HG02763 (cell line): ENCODE measurements around the gene PAM.

ENCODE experiments used
- ATAC-seq: cut with Tn5 transposase; IDR thresholded peaks from one replicate; pipeline ENCODE4 v1.9.1; 2021; ENCODE audit warnings: mild to moderate bottlenecking, moderate library complexity; ENCODE audit not compliant: unreplicated experiment

The PAM gene

DNA sequence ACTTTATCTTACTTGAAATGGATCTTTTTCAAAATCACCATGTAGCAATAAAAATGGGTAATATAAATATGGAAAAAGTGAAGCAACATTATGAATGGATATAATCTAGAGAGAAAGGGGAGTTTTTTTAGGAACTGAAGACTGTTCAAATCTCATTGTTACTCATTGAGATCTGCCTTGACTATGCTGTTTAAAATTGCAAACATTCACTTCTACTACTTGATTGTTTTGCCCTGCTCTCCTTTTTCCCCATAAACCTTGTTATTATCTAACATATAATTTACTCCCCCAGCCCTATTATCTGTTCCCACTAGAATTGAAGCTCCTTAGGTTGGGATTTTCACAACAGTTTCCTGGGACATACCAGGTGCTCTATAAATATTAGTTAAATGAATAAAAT, 22.0 kb downstream of the PAM start:
- no peak for ATAC-seq

DNA sequence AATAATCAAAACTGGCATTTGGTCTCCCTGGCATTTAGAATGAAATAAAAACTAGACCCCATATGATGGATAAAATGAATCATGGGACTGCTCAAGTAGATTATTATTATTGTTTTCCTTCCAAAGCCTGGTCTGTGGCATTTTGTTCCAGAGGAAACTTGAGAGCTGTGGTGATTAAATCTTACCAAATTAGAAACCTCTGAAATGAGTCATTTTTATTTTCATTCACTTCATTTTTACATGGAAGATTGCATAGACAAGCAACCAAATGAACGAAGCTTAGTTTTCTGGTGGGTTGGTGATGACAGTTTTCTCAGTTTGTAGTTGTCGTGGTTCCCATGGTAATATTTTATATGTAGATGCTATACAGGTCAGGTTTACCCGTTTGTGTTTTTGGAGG, 23.4 kb downstream of the PAM start:
- no peak for ATAC-seq

DNA sequence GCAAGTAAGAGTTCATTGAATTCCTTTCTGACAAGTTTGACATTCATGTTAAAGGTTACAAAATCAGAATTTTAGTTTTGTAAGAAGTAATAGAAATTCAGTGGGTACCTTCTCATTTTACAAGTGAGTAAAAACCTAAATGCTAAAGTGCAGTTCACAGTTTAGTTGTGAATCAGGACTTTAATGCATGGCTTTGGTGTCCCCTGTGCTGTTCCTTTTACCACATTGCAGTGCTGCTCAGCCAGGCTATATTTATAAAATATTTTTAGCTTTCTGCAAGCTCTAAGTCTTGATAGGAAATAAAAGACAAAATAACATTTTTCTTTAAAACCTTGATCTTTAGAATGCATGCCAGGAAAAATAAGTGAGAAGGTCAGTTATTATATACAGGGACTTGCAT, 26.3 kb downstream of the PAM start:
- no peak for ATAC-seq

DNA sequence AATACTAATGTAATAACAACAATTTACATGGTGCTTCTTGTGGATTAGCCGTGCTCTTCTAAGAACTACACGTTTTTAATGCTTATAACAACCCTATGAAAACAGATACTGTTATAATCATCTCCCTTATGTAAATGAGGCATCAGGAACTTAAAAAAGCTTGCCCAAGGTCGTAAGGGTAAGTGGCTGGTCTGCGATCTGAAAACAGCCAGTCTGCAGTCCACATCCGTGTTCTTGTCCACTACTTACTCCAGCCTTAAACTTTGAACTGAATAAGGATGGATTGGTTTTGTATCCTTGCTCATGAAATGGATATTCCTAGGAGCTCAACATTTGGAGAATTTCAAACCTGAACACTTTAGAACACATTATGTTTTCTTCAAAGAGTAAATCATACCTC, 26.7 kb downstream of the PAM start:
- no peak for ATAC-seq

DNA sequence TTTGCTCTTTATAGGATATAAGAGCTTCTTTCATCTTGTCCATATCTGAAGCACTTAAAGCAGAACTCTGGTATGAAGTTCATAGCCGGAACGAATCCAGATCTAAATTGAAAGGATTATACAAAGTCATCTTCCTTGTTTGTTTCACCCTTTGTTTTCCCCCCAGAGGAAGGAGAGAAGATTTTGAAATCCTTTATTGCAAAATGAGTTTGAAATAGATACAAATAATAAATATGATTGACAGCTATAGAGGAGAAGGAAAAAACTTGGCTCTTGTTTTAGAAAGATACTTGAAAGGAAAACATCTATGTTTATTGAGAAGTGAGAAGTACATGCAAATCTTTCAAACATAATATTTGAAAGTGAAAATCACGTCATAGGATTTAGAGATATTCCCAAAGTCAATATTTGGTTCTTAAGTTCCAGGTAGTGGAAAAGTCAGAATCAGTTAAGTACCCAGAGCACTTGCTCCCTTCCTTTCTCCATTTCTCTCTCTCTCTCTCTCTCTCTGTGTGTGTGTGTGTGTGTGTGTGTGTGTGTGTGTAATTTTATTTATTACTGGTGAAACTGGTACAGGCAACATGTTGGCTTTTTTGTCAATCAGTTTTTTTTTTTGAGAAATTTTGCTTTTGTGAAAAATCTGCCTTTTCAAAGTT, 27.2 kb downstream of the PAM start:
- no peak for ATAC-seq

DNA sequence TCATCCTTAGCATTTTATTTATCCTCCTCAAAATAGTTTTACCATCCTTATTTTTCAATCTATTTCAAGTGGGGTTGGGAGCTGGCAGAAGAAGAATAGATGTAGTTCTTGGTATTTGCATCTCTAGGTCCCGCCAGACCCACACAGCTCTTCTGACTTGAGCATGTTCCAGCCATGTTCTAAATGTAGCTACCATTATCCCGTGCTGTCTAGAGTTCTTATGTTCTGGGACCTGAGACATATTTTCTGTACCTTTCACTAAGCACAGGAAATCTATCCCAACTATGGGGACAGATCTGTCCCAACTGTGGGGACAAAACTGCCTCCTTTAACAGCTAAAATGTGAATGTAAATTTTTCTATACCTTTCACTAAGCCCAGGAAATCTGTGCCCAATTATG, 32.0 kb downstream of the PAM start:
- ATAC-seq = no peak

DNA sequence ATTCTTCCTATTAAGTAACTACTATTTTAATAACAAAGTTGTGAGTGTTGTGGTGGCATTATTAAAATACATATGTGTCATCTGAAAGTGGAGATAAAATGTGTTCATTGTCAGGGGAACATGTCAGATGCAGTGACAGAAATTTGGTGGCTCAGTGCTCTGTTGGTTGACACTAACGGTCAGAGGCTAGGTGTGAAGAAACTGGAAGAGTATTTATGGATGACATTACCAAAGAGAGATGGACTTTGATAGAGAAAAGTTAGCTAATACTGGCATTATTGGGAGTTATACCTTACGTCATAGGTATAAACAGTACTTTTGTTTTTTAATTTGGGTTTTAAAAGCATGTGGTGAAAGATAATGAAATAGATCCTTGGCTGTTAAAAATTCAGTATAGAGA, 33.7 kb downstream of the PAM start:
- ATAC-seq = no peak

DNA sequence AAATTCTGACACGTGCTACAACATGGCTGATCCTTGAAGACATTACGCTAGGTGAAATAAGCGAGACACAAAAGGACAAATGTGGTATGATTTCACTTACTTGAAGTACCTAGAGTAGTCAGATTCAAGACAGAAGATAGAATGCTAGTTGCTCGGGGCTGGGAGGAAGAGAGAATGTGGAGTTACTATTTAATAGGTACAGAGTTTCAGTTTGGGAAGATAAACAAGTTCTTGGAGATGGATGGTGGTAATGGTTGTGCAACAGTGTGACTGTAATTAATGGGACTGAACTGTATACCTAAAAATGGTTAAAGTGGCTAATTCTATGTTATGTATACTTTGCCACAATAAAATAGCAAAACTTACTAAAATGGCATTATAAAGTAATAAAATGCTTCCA, 34.4 kb downstream of the PAM start:
- ATAC-seq = no peak

DNA sequence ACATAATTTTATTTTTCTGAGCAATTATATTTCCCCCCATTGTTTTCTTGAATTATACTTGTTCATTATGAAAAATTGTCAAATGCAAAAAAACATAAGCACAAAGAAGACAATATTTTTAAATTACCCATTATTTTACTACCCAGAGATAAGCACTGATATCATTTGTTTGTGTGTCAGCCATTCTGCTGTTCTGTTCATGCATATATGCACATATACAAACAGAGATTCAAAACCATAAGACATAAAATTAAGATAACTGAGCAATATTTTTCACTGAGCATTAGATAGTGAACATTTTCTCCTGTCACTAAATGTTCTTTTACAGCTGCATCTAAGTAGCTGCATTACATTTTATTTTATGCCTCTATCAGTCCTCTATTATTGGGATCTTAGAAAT, 35.6 kb downstream of the PAM start:
- no peak for ATAC-seq

DNA sequence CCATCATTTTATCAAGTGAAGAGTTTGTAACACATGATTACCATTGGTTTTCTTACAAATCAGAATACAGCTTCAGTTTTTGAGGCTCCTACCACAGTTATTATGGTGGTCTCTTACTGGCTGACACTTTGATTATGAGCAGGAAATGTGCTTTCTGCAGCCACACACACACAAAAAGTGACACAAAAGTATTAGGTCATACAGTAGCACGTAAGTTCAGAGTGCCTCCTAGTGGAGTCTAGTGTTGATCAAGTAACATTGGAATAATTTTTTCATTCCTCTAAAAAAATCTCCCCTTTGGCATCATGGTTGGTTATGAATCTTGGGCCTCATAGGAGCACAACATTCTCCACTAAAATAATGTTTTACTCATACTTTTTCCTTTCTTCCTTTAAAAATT, 37.6 kb downstream of the PAM start:
- ATAC-seq = no peak

DNA sequence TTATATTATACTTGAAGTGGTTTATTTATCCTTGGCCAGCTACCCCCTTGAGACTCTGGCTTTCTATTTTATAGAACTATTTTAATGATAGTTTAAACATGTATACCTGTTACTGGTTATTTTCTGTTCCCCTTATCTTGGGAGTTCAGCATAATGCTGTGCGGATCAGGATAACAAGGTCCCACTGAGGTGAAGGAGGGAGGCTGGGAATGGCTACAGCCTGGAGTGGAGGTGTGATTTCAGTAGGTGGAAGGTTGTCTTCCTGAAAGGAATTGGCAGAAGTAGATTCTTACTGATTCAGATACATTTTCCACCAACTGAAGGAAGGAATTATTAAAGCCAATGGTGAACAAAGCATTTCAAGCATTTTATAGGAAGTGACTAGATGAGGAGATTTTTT, 38.9 kb downstream of the PAM start:
- no peak for ATAC-seq

DNA sequence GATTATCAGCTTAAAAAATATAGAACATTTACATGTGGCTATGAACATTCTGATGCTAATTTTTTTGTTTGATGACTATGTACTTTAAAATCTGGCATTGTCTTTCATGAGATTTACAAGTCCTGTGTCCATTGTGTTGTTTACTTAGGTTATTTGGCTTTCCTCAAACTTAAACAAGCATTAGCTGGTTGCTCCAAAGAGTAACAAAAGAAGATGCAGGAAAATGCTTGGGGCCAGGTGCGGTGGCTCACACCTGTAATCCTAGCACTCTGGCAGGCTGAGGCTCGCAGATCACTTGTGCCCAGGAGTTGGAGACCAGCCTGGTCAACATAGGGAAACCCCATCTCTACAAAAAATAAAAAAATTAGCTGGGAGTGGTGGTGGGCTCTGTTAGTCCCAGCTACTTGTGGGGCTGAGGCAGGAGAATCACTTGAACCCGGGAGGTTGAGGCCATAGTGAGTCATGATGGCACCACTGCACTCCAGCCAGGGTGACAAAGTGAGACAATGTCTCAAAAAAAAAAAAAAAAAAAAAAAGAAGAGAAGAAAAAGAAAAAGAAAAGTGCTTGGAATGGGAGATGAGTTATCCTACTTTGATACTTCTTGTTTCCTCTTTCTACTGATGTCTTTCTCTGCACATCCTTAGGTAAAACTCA, 39.7 kb downstream of the PAM start:
- ATAC-seq = no peak

DNA sequence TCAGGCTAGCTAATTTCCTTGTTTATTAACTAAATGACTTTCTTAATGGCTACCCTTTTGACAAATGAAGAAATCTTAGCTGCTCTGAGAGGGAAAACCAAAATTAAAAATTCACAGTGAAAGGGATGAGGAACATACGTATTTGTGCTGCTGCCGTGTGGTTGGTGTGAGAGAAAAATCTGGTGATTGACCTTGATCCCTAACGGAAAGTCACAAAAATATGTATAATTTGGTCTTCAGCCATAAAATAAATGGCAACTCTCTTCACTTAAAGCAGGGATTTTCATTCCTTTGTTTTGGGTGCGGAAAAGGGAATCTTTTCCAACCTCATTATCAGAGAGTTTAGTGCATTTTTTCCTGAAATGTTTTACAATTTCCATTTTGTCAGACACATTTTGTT, 40.4 kb downstream of the PAM start:
- ATAC-seq = no peak

DNA sequence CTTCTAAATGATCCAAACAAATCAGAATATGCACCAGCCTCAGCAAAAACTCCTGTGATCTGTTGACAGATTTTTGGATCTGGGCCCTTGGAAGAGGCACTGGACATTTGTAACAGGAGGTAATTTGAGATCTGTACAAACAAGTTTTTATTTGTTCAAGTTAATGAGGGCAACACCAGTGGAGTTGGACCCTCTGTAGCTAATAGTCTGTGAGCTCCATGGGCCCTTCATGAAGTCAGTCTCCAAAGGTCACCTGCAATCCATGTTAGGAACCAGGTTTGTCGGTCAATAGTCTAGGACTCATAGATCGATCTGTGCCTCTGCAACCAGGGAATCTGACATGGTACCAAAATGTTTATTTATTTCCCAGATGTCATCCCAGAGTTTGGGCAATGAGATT, 40.9 kb downstream of the PAM start:
- no peak for ATAC-seq

DNA sequence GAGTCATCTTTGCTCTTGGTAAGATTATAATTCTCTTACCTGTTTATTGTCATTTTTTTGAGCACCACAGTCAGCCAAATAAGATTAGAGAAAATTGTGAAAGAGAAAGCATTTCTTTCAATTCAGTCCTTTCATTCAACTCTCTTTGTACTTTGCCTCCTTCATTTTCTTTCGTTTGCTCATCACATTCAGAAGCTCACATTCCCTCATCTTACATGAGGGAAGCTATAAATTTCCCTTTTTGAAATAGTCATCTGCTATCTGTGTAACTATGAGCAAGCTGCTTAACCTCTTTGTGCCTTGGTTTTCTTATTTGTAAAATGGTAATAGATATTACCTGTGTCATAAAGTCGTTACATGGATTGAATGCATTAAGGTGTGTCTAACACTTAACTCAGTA, 41.4 kb downstream of the PAM start:
- ATAC-seq = no peak

DNA sequence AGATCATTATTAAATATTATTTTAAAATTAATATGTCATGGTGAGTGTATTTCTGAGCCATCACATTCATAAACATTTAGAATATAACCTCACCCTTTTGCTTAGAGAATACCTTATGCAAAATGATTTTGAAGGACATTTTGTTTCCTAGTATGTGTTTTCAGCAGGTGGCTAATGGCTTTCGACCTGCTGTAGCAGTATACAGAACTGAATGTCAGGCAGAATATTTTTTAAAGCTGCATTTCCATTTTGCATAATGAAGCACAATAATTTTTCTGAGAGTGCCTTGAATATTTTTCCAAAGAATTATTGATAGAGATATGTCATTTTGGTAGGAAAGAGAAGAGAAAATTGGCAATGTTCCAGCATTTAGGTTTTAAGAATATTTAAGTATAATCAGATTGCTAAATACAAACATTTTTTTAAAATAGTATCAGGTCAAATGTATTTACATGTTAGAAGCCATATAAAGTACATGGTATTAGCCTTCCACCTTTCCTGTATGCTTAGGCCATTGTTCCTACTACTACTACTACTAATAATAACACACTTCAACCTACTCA, 42.3 kb downstream of the PAM start:
- no peak for ATAC-seq

DNA sequence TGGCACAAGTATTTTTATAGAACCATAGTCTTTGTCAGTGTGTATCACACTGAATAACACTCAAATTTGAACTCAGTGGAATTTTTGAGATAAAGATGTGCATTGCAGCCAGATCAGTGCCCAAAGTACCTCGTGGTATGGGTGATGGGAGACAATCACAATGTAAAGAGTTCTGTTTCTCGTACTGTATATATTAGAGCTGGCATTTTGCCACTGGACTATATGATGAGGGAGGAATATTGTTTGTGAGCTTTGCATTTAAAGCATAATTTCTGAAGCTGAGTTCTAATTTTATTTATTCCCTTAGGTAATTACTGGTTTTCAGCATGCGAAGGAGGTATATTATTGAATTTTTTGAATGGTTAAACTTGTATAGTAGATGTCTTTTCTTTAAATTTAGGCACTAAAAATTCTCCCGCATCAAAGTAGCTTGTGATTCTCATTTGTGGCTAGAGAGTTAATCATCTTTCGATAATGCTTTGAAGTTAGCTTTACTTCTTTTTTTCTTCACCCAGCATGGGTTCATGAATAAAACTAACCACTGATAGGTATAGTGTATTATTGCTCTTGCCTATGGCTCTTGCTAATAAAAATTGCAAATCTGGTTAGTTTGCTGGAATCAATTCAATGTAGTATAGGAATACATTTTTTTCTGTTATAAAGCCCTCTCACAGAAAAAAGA, 43.1 kb downstream of the PAM start:
- ATAC-seq = no peak

DNA sequence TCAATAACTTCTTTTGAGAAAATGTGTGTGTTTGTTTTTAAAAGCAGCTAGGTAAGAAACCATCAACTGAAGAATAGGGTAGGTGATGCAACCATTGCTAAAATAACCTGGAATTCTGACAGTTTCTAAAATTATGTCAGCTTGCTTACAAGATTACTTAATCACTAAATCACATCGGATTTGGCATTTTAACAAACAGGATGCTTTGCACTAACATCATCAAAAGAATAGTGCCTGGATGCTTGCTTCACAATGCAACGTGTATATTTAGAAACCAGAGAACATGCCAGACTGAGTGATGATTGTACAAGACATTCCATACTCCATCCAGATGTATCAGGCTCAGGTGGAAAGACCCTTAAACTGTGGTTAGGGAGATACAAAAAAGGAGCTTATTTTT, 43.9 kb downstream of the PAM start:
- no peak for ATAC-seq

DNA sequence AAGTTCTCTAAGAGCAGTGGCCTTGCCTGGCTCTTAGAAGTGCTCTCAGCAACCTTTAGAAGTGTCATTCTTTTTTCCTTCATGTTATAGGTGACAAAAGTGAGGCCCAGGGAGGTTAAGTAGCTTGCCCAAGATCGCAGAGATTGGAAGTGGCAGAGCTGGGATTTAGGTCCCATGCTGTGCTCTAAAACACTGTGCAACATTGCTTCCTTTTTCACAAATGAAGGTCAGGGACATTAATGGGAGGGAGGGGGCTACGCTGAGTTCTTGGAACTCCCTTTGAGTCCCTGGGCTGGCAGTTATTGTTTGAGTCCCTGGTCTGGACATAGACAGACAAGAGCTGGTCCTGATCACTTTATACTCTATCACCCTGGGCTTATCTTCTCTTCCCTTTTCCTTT, 45.3 kb downstream of the PAM start:
- ATAC-seq = no peak

DNA sequence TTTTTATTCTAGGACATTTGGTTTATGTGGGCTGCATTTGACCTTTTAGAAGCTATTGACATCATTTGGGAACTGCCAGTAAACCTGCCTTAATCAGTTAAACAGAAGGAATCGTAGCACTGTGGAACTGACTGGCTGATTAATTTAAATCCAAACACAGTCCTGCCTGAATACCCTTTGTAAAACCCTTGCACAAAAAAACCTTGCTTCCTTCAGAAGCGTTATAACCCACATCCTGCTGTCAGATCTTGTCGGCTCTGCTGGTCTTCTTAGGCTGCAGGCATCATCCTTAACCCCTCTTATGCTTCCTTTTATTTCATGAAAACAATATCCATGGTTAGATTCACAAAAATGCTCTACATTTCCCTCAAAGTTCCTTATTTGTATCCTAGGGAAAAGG, 46.3 kb downstream of the PAM start:
- ATAC-seq = no peak

DNA sequence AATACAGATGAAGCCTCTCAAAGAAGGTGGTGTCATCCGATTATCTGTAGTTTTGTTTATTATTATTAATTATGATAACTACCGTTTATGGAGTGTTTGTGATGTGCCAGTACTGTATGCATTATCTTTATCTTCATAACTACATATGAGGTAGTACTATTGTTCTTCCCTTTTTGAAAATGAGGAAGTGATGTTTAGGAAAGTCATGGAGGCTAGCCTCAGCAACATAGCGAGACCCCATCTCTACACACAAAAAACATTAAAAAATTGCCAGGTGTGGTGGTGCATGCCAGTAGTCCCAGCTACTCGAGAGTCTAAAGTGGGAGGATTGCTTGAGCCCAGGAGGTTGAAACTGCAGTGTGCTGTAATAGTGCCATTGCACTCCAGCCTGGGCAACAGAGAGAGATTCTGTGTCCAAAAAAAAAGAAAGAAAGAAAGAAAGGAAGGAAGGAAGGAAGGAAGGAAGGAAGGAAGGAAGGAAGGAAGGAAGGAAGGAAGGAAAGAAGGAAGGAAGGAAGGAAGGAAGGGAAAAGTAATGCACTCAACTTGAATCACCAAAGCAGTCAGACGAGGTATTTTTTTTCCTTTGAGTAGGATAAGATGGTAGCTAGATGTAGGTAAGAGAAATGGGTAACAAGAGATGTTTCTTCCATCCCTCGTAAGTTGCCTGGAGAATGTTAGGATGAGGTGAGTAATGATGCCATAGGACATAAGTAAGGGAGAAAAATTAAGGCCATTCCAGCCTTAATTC, 47.8 kb downstream of the PAM start:
- ATAC-seq = no peak
